Lower leg skin (tissue), 3 donors: ENCODE results near the gene FAM149A.

ENCODE experiments used
- CTCF ChIP-seq, 3 donors: fragments of 450-650 bp; IDR thresholded peaks; one replicate each; pipeline ENCODE4 v1.5.1; 2016; ENCODE audit warnings: antibody characterized with exemption in 3 of 3, mild to moderate bottlenecking in 3 of 3, moderate library complexity in 2 of 3
- POLR2A ChIP-seq, 2 donors: fragments of 450-650 bp; IDR thresholded peaks; one replicate each; pipeline ENCODE4 v1.6.1; 2016 to 2017; ENCODE audit warnings: antibody characterized with exemption in 2 of 2, mild to moderate bottlenecking in 1 of 2, moderate library complexity in 1 of 2

- TF ChIP-seq CTCF (IDR thresholded peaks at IDR 0.05): no peak
- TF ChIP-seq POLR2A (IDR thresholded peaks at IDR 0.05): no peak
Observed at GRCh38 chr4:186134257-186134656, 29.8 kb downstream of the FAM149A start.
